H9 (cell line): ENCODE measurements around the gene COA6. TPM values are rescaled to one million over a fixed set of nuclear protein-coding genes. Genes with fewer than 3 reads are reported as not detected.
"Not testable (repeated sequence)": the region's sequence is repeated elsewhere in the genome, so short reads cannot be mapped to it uniquely, and the experiment has no call there.

Source experiments
- DNase-seq: peaks from one replicate; pipeline ENCODE4 v3.0.0-alpha.2; 2017
- H2AFZ ChIP-seq: one replicate; pipeline ENCODE4 v1.6.1; 2013; ENCODE audit warnings: mild to moderate bottlenecking, low read length, control low read depth, moderate library complexity
- H2AK5ac ChIP-seq: 2 replicates; pipeline ENCODE4 v1.6.1; 2013; ENCODE audit warnings: low read length, control low read depth, mixed read lengths; ENCODE audit not compliant: insufficient read length
- H2BK120ac ChIP-seq: one replicate; pipeline ENCODE4 v1.6.1; 2013; ENCODE audit warnings: low read depth, mild to moderate bottlenecking, low read length, control low read depth, inconsistent platforms; ENCODE audit not compliant: poor library complexity, severe bottlenecking
- H2BK12ac ChIP-seq: 2 replicates; pipeline ENCODE4 v1.6.1; 2013; ENCODE audit warnings: low read length, control low read depth, mixed read lengths, low read depth; ENCODE audit not compliant: insufficient read length
- H2BK15ac ChIP-seq: 2 replicates; pipeline ENCODE4 v1.6.1; 2013; ENCODE audit warnings: low read depth, low read length, control low read depth
- H2BK20ac ChIP-seq: one replicate; pipeline ENCODE4 v1.6.1; 2013; ENCODE audit warnings: low read depth, mild to moderate bottlenecking, low read length, control low read depth, inconsistent platforms; ENCODE audit not compliant: poor library complexity, severe bottlenecking
- H2BK5ac ChIP-seq: 2 replicates; pipeline ENCODE4 v1.6.1; 2013; ENCODE audit warnings: low read length, control low read depth, mixed read lengths; ENCODE audit not compliant: insufficient read length
- H3K14ac ChIP-seq: 2 replicates; pipeline ENCODE4 v1.6.1; 2013; ENCODE audit warnings: low read length, control low read depth; ENCODE audit not compliant: insufficient read depth
- H3K18ac ChIP-seq: 2 replicates; pipeline ENCODE4 v1.6.1; 2013; ENCODE audit warnings: low read depth, mild to moderate bottlenecking, mixed read lengths, low read length, control low read depth; ENCODE audit not compliant: insufficient read length
- H3K23ac ChIP-seq: 2 replicates; pipeline ENCODE4 v1.6.1; 2013; ENCODE audit warnings: low read length, control low read depth, mixed read lengths, low read depth; ENCODE audit not compliant: insufficient read length
- H3K23me2 ChIP-seq: 2 replicates; pipeline ENCODE4 v1.6.1; 2013; ENCODE audit warnings: low read depth, mild to moderate bottlenecking, mixed read lengths, low read length, control low read depth; ENCODE audit not compliant: insufficient read length, poor library complexity, severe bottlenecking
- H3K27ac ChIP-seq: 2 replicates; pipeline ENCODE4 v1.5.1; 2013; ENCODE audit warnings: low read length, control low read depth, mixed read lengths, low read depth; ENCODE audit not compliant: insufficient read length
- H3K27me3 ChIP-seq: 2 replicates; pipeline ENCODE4 v1.6.1; 2013; ENCODE audit warnings: low read length, control low read depth, inconsistent platforms; ENCODE audit not compliant: insufficient read depth
- H3K4ac ChIP-seq: 2 replicates; pipeline ENCODE4 v1.6.1; 2013; ENCODE audit warnings: low read depth, mild to moderate bottlenecking, control low read depth, inconsistent platforms, low read length, moderate library complexity
- H3K4me1 ChIP-seq: 2 replicates; pipeline ENCODE4 v1.6.1; 2013; ENCODE audit warnings: low read length, control low read depth, inconsistent platforms; ENCODE audit not compliant: insufficient read depth
- H3K4me2 ChIP-seq: 2 replicates; pipeline ENCODE4 v1.6.1; 2013; ENCODE audit warnings: low read length, control low read depth, mixed read lengths; ENCODE audit not compliant: insufficient read length, insufficient read depth
- H3K56ac ChIP-seq: 2 replicates; pipeline ENCODE4 v1.6.1; 2013; ENCODE audit warnings: low read depth, mild to moderate bottlenecking, mixed read lengths, low read length, control low read depth; ENCODE audit not compliant: insufficient read length
- H3K79me1 ChIP-seq: 2 replicates; pipeline ENCODE4 v1.6.1; 2013; ENCODE audit warnings: low read depth, mild to moderate bottlenecking, moderate library complexity, low read length, control low read depth, inconsistent platforms; ENCODE audit not compliant: insufficient read depth, poor library complexity, severe bottlenecking
- H3K79me2 ChIP-seq: 2 replicates; pipeline ENCODE4 v1.6.1; 2013; ENCODE audit warnings: low read length, control low read depth, inconsistent platforms; ENCODE audit not compliant: insufficient read depth
- H3K9ac ChIP-seq: 2 replicates; pipeline ENCODE4 v1.6.1; 2013; ENCODE audit warnings: low read length, control low read depth, mixed read lengths; ENCODE audit not compliant: insufficient read length; ENCODE audit errors: extremely low read depth
- H3K9me3 ChIP-seq: one replicate; pipeline ENCODE4 v1.6.1; 2013; ENCODE audit warnings: low read depth, low read length, inconsistent platforms; ENCODE audit not compliant: control insufficient read depth
- H3T11ph ChIP-seq: one replicate; pipeline ENCODE4 v1.6.1; 2013; ENCODE audit warnings: mild to moderate bottlenecking, low read length, control low read depth, inconsistent platforms
- H4K20me1 ChIP-seq: one replicate; pipeline ENCODE4 v1.6.1; 2013; ENCODE audit not compliant: control insufficient read depth, insufficient read length, insufficient read depth
- H4K5ac ChIP-seq: 2 replicates; pipeline ENCODE4 v1.6.1; 2013; ENCODE audit warnings: low read depth, mild to moderate bottlenecking, mixed read lengths, low read length, control low read depth; ENCODE audit not compliant: insufficient read length
- H4K8ac ChIP-seq: replicated peaks from 2 replicates; pipeline ENCODE4 v1.6.1; 2013; ENCODE audit warnings: low read length, control low read depth, mixed read lengths, low read depth; ENCODE audit not compliant: insufficient read length
- H4K91ac ChIP-seq: 2 replicates; pipeline ENCODE4 v1.6.1; 2013; ENCODE audit warnings: low read depth, mild to moderate bottlenecking, moderate library complexity, mixed read lengths, low read length, control low read depth; ENCODE audit not compliant: insufficient read length
- H3K27ac Mint-ChIP-seq, 3 experiments: 2 replicates in 2 of 3; 3 replicates in 1 of 3; pipeline ENCODE4 v1.8.0; 2020 to 2021; ENCODE audit warnings: mixed read lengths in 3 of 3, mild to moderate bottlenecking in 1 of 3, moderate library complexity in 1 of 3
- H3K27me3 Mint-ChIP-seq: 2 replicates; pipeline ENCODE4 v1.8.0; 2021; ENCODE audit warnings: low read depth, mild to moderate bottlenecking, moderate library complexity, mixed read lengths
- H3K36me3 Mint-ChIP-seq, 3 experiments: 2 replicates in 2 of 3; 3 replicates in 1 of 3; pipeline ENCODE4 v1.8.0; 2020 to 2021; ENCODE audit warnings: low read depth in 3 of 3, mixed read lengths in 3 of 3; ENCODE audit not compliant: insufficient read depth in 1 of 3
- H3K4me1 Mint-ChIP-seq, 2 experiments: 2 replicates each; pipeline ENCODE4 v1.8.0; 2020; ENCODE audit warnings: mixed read lengths in 2 of 2
- H3K4me3 Mint-ChIP-seq, 2 experiments: 2 replicates in 1 of 2; 3 replicates in 1 of 2; pipeline ENCODE4 v1.8.0; 2020 to 2021; ENCODE audit warnings: mild to moderate bottlenecking in 2 of 2, mixed read lengths in 2 of 2, moderate library complexity in 1 of 2
- H3K9me3 Mint-ChIP-seq, 2 experiments: 2 replicates in 1 of 2; 3 replicates in 1 of 2; pipeline ENCODE4 v1.8.0; 2020; ENCODE audit warnings: mild to moderate bottlenecking in 2 of 2, mixed read lengths in 2 of 2, moderate library complexity in 1 of 2
- CTCF ChIP-seq: fragments of 200-600 bp; sonication (generic); conservative IDR thresholded peaks from 3 replicates; pipeline ENCODE4 v1.8.0; 2021; ENCODE audit warnings: antibody characterized with exemption, mild to moderate bottlenecking
- WGBS: extraction: QIAGEN DNeasy Blood & Tissue Kit; methylation state at CpG from one replicate; pipeline ENCODE4 v1.1.7; 2013; ENCODE audit warnings: missing lambda C conversion rate, low lambda C conversion rate, mixed read lengths; ENCODE audit not compliant: insufficient read length; ENCODE audit errors: extremely low coverage; 5-methylcytosine and 5-hydroxymethylcytosine counted together
- total RNA-seq: library from RNA; stranded (reverse); gene quantifications from 2 replicates; pipeline ENCODE4 v1.2.1, GENCODE V29; 2021

The COA6 gene
- total RNA-seq, 1 experiment from 2014 or later = 42.3 TPM

- H3K4me1 Mint-ChIP-seq = peaks cover 0 to 4% of the 10 kb centered on the region in 2 experiments; a peak in 1 of 4 replicates
- H3K79me1 ChIP-seq = no peaks in the 10 kb centered on the region
- H3K23ac ChIP-seq = no peak overlapping the region
- no peak overlapping the region for H2BK5ac ChIP-seq
- no peak overlapping the region for H3K27ac ChIP-seq
- H3K18ac ChIP-seq = no peak overlapping the region
- no peak overlapping the region for H3T11ph ChIP-seq
- H4K20me1 ChIP-seq = no peaks in the 10 kb centered on the region
- H2BK12ac ChIP-seq = no peak overlapping the region
- TF ChIP-seq CTCF = no peak
- H3K27me3 Mint-ChIP-seq = peaks cover 2% of the 10 kb centered on the region
- H3K4me2 ChIP-seq = no peak overlapping the region
- H2BK20ac ChIP-seq = no peak overlapping the region
- H3K56ac ChIP-seq = no peak overlapping the region
- no peak for DNase-seq
- H3K27ac Mint-ChIP-seq = no peak overlapping the region
- H3K4me1 ChIP-seq = no peaks in the 10 kb centered on the region
- no peak overlapping the region for H3K14ac ChIP-seq
- H3K9me3 Mint-ChIP-seq = no peaks in the 10 kb centered on the region
- no peak overlapping the region for H4K8ac ChIP-seq
- no peak overlapping the region for H2BK120ac ChIP-seq
- no peaks in the 10 kb centered on the region for H3K27me3 ChIP-seq
- no peak overlapping the region for H3K4me3 Mint-ChIP-seq
- H3K36me3 Mint-ChIP-seq = no peaks in the 10 kb centered on the region
- no peaks in the 10 kb centered on the region for H3K9me3 ChIP-seq
- no peak overlapping the region for H3K4ac ChIP-seq
- H3K23me2 ChIP-seq = no peaks in the 10 kb centered on the region
- no peaks in the 10 kb centered on the region for H3K79me2 ChIP-seq
- no CpG with 5 or more reads among the region's 3 CpGs for WGBS
- no peak overlapping the region for H4K91ac ChIP-seq
- no peak overlapping the region for H4K5ac ChIP-seq
- H2AFZ ChIP-seq = no peak overlapping the region
- no peak overlapping the region for H2BK15ac ChIP-seq
- H3K9ac ChIP-seq = no peak overlapping the region
- no peak overlapping the region for H2AK5ac ChIP-seq
Observed at GRCh38 chr1:234355782-234356510, 17.3 kb upstream of the COA6 start.

GRCh38 chr1:234356615-234357269, 16.5 kb upstream of the COA6 start:
- DNase-seq = not testable (repeated sequence)

More at GRCh38 chr1:234356615-234357269, 16.5 kb upstream of the COA6 start:
- no CpG with 5 or more reads among the region's 35 CpGs for WGBS
- H4K8ac ChIP-seq, H3K4me1 ChIP-seq, H3K9ac ChIP-seq, H3K56ac ChIP-seq, H3K14ac ChIP-seq, H3K9me3 Mint-ChIP-seq, H2BK15ac ChIP-seq, H3K27ac ChIP-seq, H4K91ac ChIP-seq, H3K79me1 ChIP-seq, H3T11ph ChIP-seq, H3K23me2 ChIP-seq, H3K4ac ChIP-seq, H3K27me3 ChIP-seq, H3K36me3 Mint-ChIP-seq, H3K9me3 ChIP-seq, H3K4me1 Mint-ChIP-seq, H3K18ac ChIP-seq, H2BK120ac ChIP-seq, H3K4me2 ChIP-seq, H4K20me1 ChIP-seq, H2BK12ac ChIP-seq, H2BK5ac ChIP-seq, H3K23ac ChIP-seq, H2AK5ac ChIP-seq, H2AFZ ChIP-seq, H2BK20ac ChIP-seq, H3K27ac Mint-ChIP-seq, H4K5ac ChIP-seq, H3K79me2 ChIP-seq, H3K27me3 Mint-ChIP-seq, H3K4me3 Mint-ChIP-seq: not testable (repeated sequence)
